Bronchus fibroblast of lung (primary cell): Measurements from ENCODE around the gene TCN2. TPM values are rescaled to one million over a fixed set of nuclear protein-coding genes. Genes with fewer than 3 reads are reported as not detected.

Source experiments
- total RNA-seq: library from RNA; depleted of rRNA; stranded (reverse); fragments of >200 nt; gene quantifications from 2 replicates; pipeline ENCODE4 v1.2.3, GENCODE V29; 2015

The TCN2 gene
- total RNA-seq = 11.1 and 15.2 TPM in 2 replicates

GRCh38 chr22:30606455-30607299 lies at the start of gene TCN2:
TCN2 (plus strand) TSS chr22:30607174; CDS start chr22:30607332, 158 bp downstream.

GRCh38 chr22:30574095-30574981 lies 32.6 kb upstream of the TCN2 start, which contains the start of gene GAL3ST1:
GAL3ST1 (minus strand) TSS chr22:30574665; CDS start chr22:30557392, 17,273 bp downstream.

GRCh38 chr22:30591588-30592359 lies 15.2 kb upstream of the TCN2 start, which contains the start of gene PES1:
PES1 (minus strand) TSS chr22:30591910; CDS start chr22:30591833, 77 bp downstream.

GRCh38 chr22:30635273-30636225 lies 28.6 kb downstream of the TCN2 start, which contains the start of gene SLC35E4:
SLC35E4 (plus strand) TSS chr22:30635781; CDS start chr22:30636451, 670 bp downstream.

GRCh38 chr22:30667494-30668385 lies 60.8 kb downstream of the TCN2 start, which contains the start of gene DUSP18:
DUSP18 (minus strand) TSS chr22:30667875; CDS start chr22:30664003, 3,872 bp downstream.

Other genes starting within 250 kb of the TCN2 start
- 16.6 and 18.8 TPM in 2 replicates for gene RNF215, start 219.8 kb upstream of the TCN2 start, total RNA-seq
- gene SEC14L2, start 210.2 kb upstream of the TCN2 start, total RNA-seq = 16.4 and 21.4 TPM in 2 replicates
- 27.1 and 27.5 TPM in 2 replicates for gene MTFP1, start 181.4 kb upstream of the TCN2 start, total RNA-seq
- gene SEC14L3, start 135.2 kb upstream of the TCN2 start, total RNA-seq = not detected in 2 replicates
- gene SEC14L4, start 101.5 kb upstream of the TCN2 start, total RNA-seq = 0.17 TPM in 1 of 2 replicates, not detected in the other
- gene SEC14L6, start 60.4 kb upstream of the TCN2 start, total RNA-seq = under 0.01 and 0.50 TPM in 2 replicates
- 0.17 and 0.30 TPM in 2 replicates for gene GAL3ST1, start 32.5 kb upstream of the TCN2 start, total RNA-seq
- gene PES1, start 15.3 kb upstream of the TCN2 start, total RNA-seq = 71.7 and 95.5 TPM in 2 replicates
- 9.8 and 12.4 TPM in 2 replicates for gene SLC35E4, start 28.6 kb downstream of the TCN2 start, total RNA-seq
- gene DUSP18, start 60.7 kb downstream of the TCN2 start, total RNA-seq = 7.7 and 10.4 TPM in 2 replicates
- gene OSBP2, start 87.7 kb downstream of the TCN2 start, total RNA-seq = 0.84 and 0.89 TPM in 2 replicates